HL-60/S4 (cell line): ENCODE measurements around the gene C8G.

Experiments used
- in situ Hi-C: fragments of 300-500 bp; cut with MboI; formaldehyde crosslinking; loops from 2 replicates; pipeline ENCODE4 v1.14.3; 2022; ENCODE audit warnings: low sequenced_read_pairs

Gene C8G

GRCh38 chr9:136964833-136965422 is 19.9 kb downstream of the C8G start:
- in situ Hi-C loops: no loop called here

GRCh38 chr9:136965771-136966484 is 20.9 kb downstream of the C8G start:
- in situ Hi-C loops: no loop called here

- in situ Hi-C loops: no loop called here
These were observed 23.5 kb downstream of the C8G start for GRCh38 chr9:136968333-136969127.

- in situ Hi-C loops: no loop called here
These were observed 24.1 kb downstream of the C8G start for GRCh38 chr9:136969150-136969549.

GRCh38 chr9:136969774-136970173 is 24.7 kb downstream of the C8G start:
- in situ Hi-C loops: no loop called here

GRCh38 chr9:136970361-136970760 is 25.3 kb downstream of the C8G start:
- in situ Hi-C loops: no loop called here

GRCh38 chr9:136971746-136972145 is 26.7 kb downstream of the C8G start:
- in situ Hi-C loops: no loop called here

- in situ Hi-C loops: no loop called here
These were observed 27.3 kb downstream of the C8G start for GRCh38 chr9:136972335-136972734.

GRCh38 chr9:136972743-136973142 is 27.7 kb downstream of the C8G start:
- in situ Hi-C loops: no loop called here

GRCh38 chr9:136973618-136974617 is 28.9 kb downstream of the C8G start:
- in situ Hi-C loops: no loop called here

- in situ Hi-C loops: no loop called here
These were observed 29.9 kb downstream of the C8G start for GRCh38 chr9:136974817-136975535.

GRCh38 chr9:136975644-136976043 is 30.6 kb downstream of the C8G start:
- in situ Hi-C loops: no loop called here

- in situ Hi-C loops: no loop called here
These were observed 32.2 kb downstream of the C8G start, which contains the start of gene PTGDS for GRCh38 chr9:136977223-136977622. Gene PTGDS, plus strand, starts transcription at chr9:136977504. Its CDS starts 75 bp downstream, at chr9:136977579.

- in situ Hi-C loops: no loop called here
These were observed 32.6 kb downstream of the C8G start for GRCh38 chr9:136977649-136978072.

- in situ Hi-C loops: no loop called here
These were observed 33.2 kb downstream of the C8G start for GRCh38 chr9:136978073-136978864.

- in situ Hi-C loops: no loop called here
These were observed 34.0 kb downstream of the C8G start for GRCh38 chr9:136978865-136979544.

GRCh38 chr9:136979769-136980587 is 34.9 kb downstream of the C8G start:
- in situ Hi-C loops: no loop called here
